Measurements from ENCODE around the gene STRADB. TPM values are rescaled to one million over a fixed set of nuclear protein-coding genes. Genes with fewer than 3 reads are reported as not detected.

STRADB gene
- total RNA-seq, 1 donor from 2014 or later, result 20.5 TPM

Other genes starting within 250 kb of the STRADB start
- 10.0 and 10.2 TPM in 2 replicates for gene CASP8, start 191.2 kb upstream of the STRADB start, total RNA-seq
- gene FLACC1, start 94.4 kb upstream of the STRADB start, total RNA-seq, result 0.13 and 0.39 TPM in 2 replicates
- gene TRAK2, start 282 bp upstream of the STRADB start, total RNA-seq, result 27.1 and 30.2 TPM in 2 replicates
- gene TMEM237, start 191.8 kb downstream of the STRADB start, total RNA-seq, result 18.9 and 23.6 TPM in 2 replicates
- 0.76 and 1.5 TPM in 2 replicates for gene MPP4, start 246.9 kb downstream of the STRADB start, total RNA-seq